PFSK-1 (cell line): ENCODE data around the gene MOK. TPM values are rescaled to one million over a fixed set of nuclear protein-coding genes. Genes with fewer than 3 reads are reported as not detected.
A peak's percentile ranks its signal among the peaks of the same experiment; 100 is the strongest.

ENCODE experiments used
- FOXP2 ChIP-seq: optimal IDR thresholded peaks from 2 replicates; pipeline ENCODE3; 2011; ENCODE audit warnings: borderline replicate concordance, control low read depth, inconsistent platforms; ENCODE audit not compliant: insufficient read depth; ENCODE audit errors: extremely low read length, extremely low read depth
- POLR2AphosphoS5 ChIP-seq: IDR thresholded peaks from 2 replicates; pipeline ENCODE4 v1.6.1; 2012; ENCODE audit warnings: low read depth, mild to moderate bottlenecking, control low read depth, low read length, moderate library complexity
- REST ChIP-seq, 2 experiments: IDR thresholded peaks; 2 replicates each; pipeline versions ENCODE4 v1.6.1 to v1.8.0; 2011 to 2012; ENCODE audit warnings: low read depth in 2 of 2, low read length in 2 of 2, control low read depth in 1 of 2, inconsistent platforms in 1 of 2, mild to moderate bottlenecking in 1 of 2, moderate library complexity in 1 of 2; ENCODE audit not compliant: insufficient read depth in 1 of 2
- SIN3A ChIP-seq: IDR thresholded peaks from 2 replicates; pipeline ENCODE4 v1.6.1; 2012; ENCODE audit warnings: mild to moderate bottlenecking, low read length, moderate library complexity, borderline replicate concordance; ENCODE audit not compliant: insufficient read depth
- TAF1 ChIP-seq: IDR thresholded peaks from 2 replicates; pipeline ENCODE4 v1.6.1; 2012; ENCODE audit warnings: low read length, control low read depth, borderline replicate concordance; ENCODE audit not compliant: insufficient read depth
- polyA plus RNA-seq: library from polyadenylated mRNA; unstranded; fragments of >200 nt; gene quantifications from one replicate; pipeline ENCODE4 v1.2.1, GENCODE V29; 2012; ENCODE audit warnings: low read depth, missing spikeins; ENCODE audit not compliant: insufficient read length

MOK gene
- 1.6 TPM for polyA plus RNA-seq

GRCh38 chr14:102304611-102305506 lies at the start of gene MOK:
TSS of gene MOK (minus strand) at chr14:102305164. CDS start at chr14:102304968, 196 bp downstream.
- TF ChIP-seq SIN3A (peak; percentile 88; the same call in 1 of the 2 replicates), REST (IDR thresholded peaks at IDR 0.05; ENCODE audit: insufficient read depth in 1 of 2, low read depth in 2 of 2, low read length in 2 of 2) (no peak), TAF1 (no peak), POLR2AphosphoS5 (no peak), FOXP2 (peak; percentile 89)

DNA sequence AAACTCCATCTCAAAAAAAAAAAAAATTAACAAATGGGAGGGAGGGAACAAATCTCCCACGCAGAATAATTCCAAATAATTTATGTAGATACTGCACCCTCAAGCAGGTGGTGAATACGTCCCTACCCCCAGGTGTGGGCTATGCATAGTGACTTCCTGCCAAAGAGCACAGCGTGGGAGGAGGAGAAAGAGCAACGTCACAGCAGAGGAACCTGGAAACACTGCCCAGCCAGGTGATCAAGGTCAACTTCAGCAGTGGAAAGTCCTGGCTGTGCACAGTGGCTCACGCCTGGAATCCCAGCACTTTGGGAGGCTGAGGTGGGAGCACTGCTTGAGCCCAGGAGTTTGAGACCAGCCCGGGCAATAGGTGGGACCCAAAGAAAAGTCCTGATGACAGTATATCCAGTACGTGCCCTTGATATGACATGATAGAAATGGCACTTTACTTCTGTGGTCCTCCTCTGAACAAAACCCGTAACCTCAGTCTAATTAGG lies 48.2 kb upstream of the MOK start:
- TF ChIP-seq TAF1, result no peak
- no peak for TF ChIP-seq FOXP2
- TF ChIP-seq SIN3A, result no peak
- TF ChIP-seq REST (IDR thresholded peaks at IDR 0.05; ENCODE audit: insufficient read depth in 1 of 2, low read depth in 2 of 2, low read length in 2 of 2), result no peak
- TF ChIP-seq POLR2AphosphoS5, result no peak

DNA sequence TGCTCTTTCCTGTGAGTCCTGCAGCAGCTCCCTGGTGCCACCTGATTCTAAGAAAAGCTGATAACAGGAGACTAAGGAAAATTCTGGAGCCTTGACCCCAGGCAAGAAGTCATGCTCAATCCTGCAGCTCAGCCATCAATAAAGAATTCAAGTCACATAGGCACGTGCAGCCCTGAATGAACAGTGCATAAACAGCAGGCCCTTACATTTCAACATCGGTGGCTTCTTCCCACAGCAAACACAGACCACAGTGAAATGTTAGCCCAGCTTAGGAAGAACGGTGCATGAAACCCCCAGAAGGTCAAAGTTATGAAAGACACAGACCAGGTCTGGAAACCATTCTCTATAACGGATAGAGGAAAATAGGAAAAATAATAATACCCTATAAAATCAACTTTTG lies 47.2 kb upstream of the MOK start:
- no peak for TF ChIP-seq POLR2AphosphoS5
- TF ChIP-seq FOXP2, result no peak
- no peak for TF ChIP-seq REST (IDR thresholded peaks at IDR 0.05; ENCODE audit: insufficient read depth in 1 of 2, low read depth in 2 of 2, low read length in 2 of 2)
- TF ChIP-seq TAF1, result no peak
- no peak for TF ChIP-seq SIN3A

DNA sequence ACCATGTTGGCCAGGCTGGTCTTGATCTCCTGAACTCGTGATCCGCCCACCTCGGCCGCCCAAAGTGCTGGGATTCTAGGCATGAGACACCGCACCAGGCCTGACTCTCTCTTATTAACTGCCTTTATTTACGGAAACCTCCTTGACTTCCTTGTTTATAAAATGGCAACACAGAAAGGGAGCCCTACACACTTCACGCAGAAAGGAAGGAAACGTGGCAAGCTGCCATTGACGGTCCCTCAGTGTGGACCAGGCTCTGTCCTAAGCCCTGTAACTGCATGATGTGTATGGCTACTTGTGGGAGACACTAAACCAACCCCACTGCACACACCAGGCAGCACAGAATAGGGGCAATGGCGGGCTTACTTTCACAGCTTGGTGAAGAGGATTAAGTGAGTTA lies 46.1 kb upstream of the MOK start:
- TF ChIP-seq TAF1 (no peak), POLR2AphosphoS5 (no peak), FOXP2 (no peak), REST (IDR thresholded peaks at IDR 0.05; ENCODE audit: insufficient read depth in 1 of 2, low read depth in 2 of 2, low read length in 2 of 2) (no peak), SIN3A (no peak)
